Activated CD8-positive, alpha-beta T cell treated with anti-CD3 and anti-CD28 coated beads for 36 hours (primary cell): ENCODE data around the gene INSIG2. TPM values are rescaled to one million over a fixed set of nuclear protein-coding genes. Genes with fewer than 3 reads are reported as not detected.

Source experiments
- ATAC-seq: fragments of 200-7000 bp; cut with Tn5 transposase; one replicate; pipeline ENCODE4 v1.10.0; 2021; ENCODE audit warnings: mild to moderate bottlenecking, moderate library complexity
- CTCF ChIA-PET: fragments of 350-600 bp; sonication (Branson Sonifier 250); formaldehyde crosslinking; loops from one replicate; lab custom pipeline; 2021; ENCODE audit warnings: antibody characterized with exemption; lab: Charles Lee
- POLR2A ChIA-PET: fragments of 350-600 bp; sonication (Branson Sonifier 250); formaldehyde crosslinking; loops from one replicate; lab custom pipeline; 2021; ENCODE audit warnings: antibody characterized with exemption; lab: Charles Lee
- DNase-seq: peaks from one replicate; pipeline ENCODE4 v3.0.0-alpha.2; 2020
- H3K27ac Mint-ChIP-seq: one replicate; pipeline ENCODE4 v1.8.0; 2021; ENCODE audit warnings: mild to moderate bottlenecking, mixed read lengths
- H3K27me3 Mint-ChIP-seq: one replicate; pipeline ENCODE4 v1.8.0; 2021; ENCODE audit warnings: mixed read lengths
- H3K36me3 Mint-ChIP-seq: one replicate; pipeline ENCODE4 v1.8.0; 2021; ENCODE audit warnings: low read depth, mixed read lengths
- H3K4me1 Mint-ChIP-seq: one replicate; pipeline ENCODE4 v1.8.0; 2021; ENCODE audit warnings: low read depth, mixed read lengths
- H3K4me3 Mint-ChIP-seq: one replicate; pipeline ENCODE4 v1.8.0; 2021; ENCODE audit warnings: mild to moderate bottlenecking, moderate library complexity, mixed read lengths
- H3K9me3 Mint-ChIP-seq: one replicate; pipeline ENCODE4 v1.8.0; 2021; ENCODE audit warnings: mixed read lengths
- CTCF ChIP-seq: fragments of 200-600 bp; IDR thresholded peaks from one replicate; pipeline ENCODE4 v1.8.0; 2022; ENCODE audit warnings: antibody characterized with exemption, mild to moderate bottlenecking
- intact Hi-C: fragments of 100-400 bp; cut with micrococcal nuclease; formaldehyde crosslinking; loops from one replicate; pipeline ENCODE4 v1.10.0; 2022
- total RNA-seq, 2 experiments: library from RNA; stranded (reverse); gene quantifications; one replicate each; pipeline ENCODE4 v1.2.3, GENCODE V29; 2021

Gene INSIG2
- total RNA-seq, 2 experiments from 2014 or later: 87.2 to 104 TPM

- Mint-ChIP-seq H3K27me3 (peaks cover 12% of the 10 kb centered on the region), H3K9me3 (no peaks in the 10 kb centered on the region), H3K36me3 (no peaks in the 10 kb centered on the region), H3K4me3 (no peak overlapping the region), H3K27ac (no peak overlapping the region), H3K4me1 (no peaks in the 10 kb centered on the region)
- intact Hi-C loops: no loop called here
- ATAC-seq (no peak), DNase-seq (no peak)
- ChIA-PET CTCF (interaction anchor here (1.7 to 4.0 kb wide), 3 partner anchors 19 to 63 kb away, joined by 5 to 16 read pairs (median 9); no protein-coding TSS in a partner anchor), POLR2A (no interaction called here)
- no peak for TF ChIP-seq CTCF
These were observed 22.3 kb upstream of the INSIG2 start for GRCh38 chr2:118065921-118066511.

- no peaks in the 10 kb centered on the region for H3K4me1 Mint-ChIP-seq
- intact Hi-C loops: no loop called here
- no peak for ATAC-seq
- no peaks in the 10 kb centered on the region for H3K9me3 Mint-ChIP-seq
- no peak for TF ChIP-seq CTCF
- no peaks in the 10 kb centered on the region for H3K36me3 Mint-ChIP-seq
- ChIA-PET CTCF (interaction anchor here (1.3 to 2.1 kb wide), 4 partner anchors 11 to 45 kb away, joined by 3 to 13 read pairs (median 4); no protein-coding TSS in a partner anchor), POLR2A (interaction anchor here (1.4 kb wide), 1 partner anchor 10 kb away, joined by 4 read pairs; the partner anchor contains the start of gene INSIG2)
- no peak for DNase-seq
- peaks cover 9% of the 10 kb centered on the region for H3K27me3 Mint-ChIP-seq
- H3K4me3 Mint-ChIP-seq: no peak overlapping the region
- H3K27ac Mint-ChIP-seq: no peak overlapping the region
These were observed 10.5 kb upstream of the INSIG2 start for GRCh38 chr2:118077636-118078247.

- POLR2A ChIA-PET: interaction anchor here (1.4 kb wide), 1 partner anchor 9 kb away, joined by 4 read pairs; the partner anchor contains the start of gene INSIG2
- H3K4me3 Mint-ChIP-seq: no peak overlapping the region
- TF ChIP-seq CTCF: no peak
- H3K27me3 Mint-ChIP-seq: peaks cover 9% of the 10 kb centered on the region
- no peak for DNase-seq
- CTCF ChIA-PET: interaction anchor here (1.3 to 2.1 kb wide), 3 partner anchors 12 to 46 kb away, joined by 3 to 13 read pairs (median 6); no protein-coding TSS in a partner anchor
- no peaks in the 10 kb centered on the region for H3K36me3 Mint-ChIP-seq
- no peaks in the 10 kb centered on the region for H3K4me1 Mint-ChIP-seq
- no peak overlapping the region for H3K27ac Mint-ChIP-seq
- ATAC-seq: no peak
- intact Hi-C loops: no loop called here
- no peaks in the 10 kb centered on the region for H3K9me3 Mint-ChIP-seq
These were observed 9.5 kb upstream of the INSIG2 start for GRCh38 chr2:118078734-118079133.

- DNase-seq (no peak), ATAC-seq (no peak)
- Mint-ChIP-seq H3K36me3 (peaks cover 3% of the 10 kb centered on the region), H3K27ac (no peak overlapping the region), H3K9me3 (no peaks in the 10 kb centered on the region), H3K27me3 (peaks cover 11% of the 10 kb centered on the region), H3K4me1 (peaks cover 6% of the 10 kb centered on the region), H3K4me3 (no peak overlapping the region)
- POLR2A ChIA-PET: no interaction called here
- CTCF ChIA-PET: interaction anchor here (0.9 to 3.0 kb wide), 3 partner anchors 38 to 81 kb away, joined by 5 to 10 read pairs (median 7); no protein-coding TSS in a partner anchor
- intact Hi-C loops: loop anchor here (5.0 kb wide), 1 partner anchor 62 kb away; no protein-coding TSS in a partner anchor
- TF ChIP-seq CTCF: no peak
These were observed 3.7 kb upstream of the INSIG2 start for GRCh38 chr2:118084491-118085089.
